ENCODE results near the gene ZC3H6.
A peak's percentile ranks its signal among the peaks of the same experiment; 100 is the strongest.

GRCh38 chr2:112259509-112260294 lies 15.7 kb upstream of the ZC3H6 start:
- TF ChIP-seq CTCF (IDR thresholded peaks at IDR 0.05) (peak; percentile 97), EZH2 (IDR thresholded peaks at IDR 0.05; ENCODE audit: borderline replicate concordance, insufficient read depth, low read depth, low read length, poor library complexity, severe bottlenecking) (no peak)
